GM21825 (cell line): Measurements from ENCODE around the gene GLP2R.

Experiments
- ATAC-seq: cut with Tn5 transposase; IDR thresholded peaks from one replicate; pipeline ENCODE4 v1.9.1; 2021; ENCODE audit warnings: mild to moderate bottlenecking, moderate library complexity; ENCODE audit not compliant: unreplicated experiment

The GLP2R gene

GRCh38 chr17:9845306-9845705 lies 19.6 kb downstream of the GLP2R start:
- ATAC-seq: no peak

- no peak for ATAC-seq
These were observed 24.4 kb downstream of the GLP2R start for GRCh38 chr17:9850151-9850550.

- ATAC-seq: no peak
These were observed 28.5 kb downstream of the GLP2R start for GRCh38 chr17:9854255-9854654.

- ATAC-seq: no peak
These were observed 29.3 kb downstream of the GLP2R start for GRCh38 chr17:9855036-9855435.

GRCh38 chr17:9859781-9860180 lies 34.1 kb downstream of the GLP2R start:
- no peak for ATAC-seq

GRCh38 chr17:9860851-9861250 lies 35.1 kb downstream of the GLP2R start:
- ATAC-seq: no peak

- ATAC-seq: no peak
These were observed 36.5 kb downstream of the GLP2R start for GRCh38 chr17:9862220-9862619.

GRCh38 chr17:9862949-9863348 lies 37.2 kb downstream of the GLP2R start:
- ATAC-seq: no peak

- no peak for ATAC-seq
These were observed 39.9 kb downstream of the GLP2R start for GRCh38 chr17:9865586-9865985.

GRCh38 chr17:9868552-9868951 lies 42.8 kb downstream of the GLP2R start:
- ATAC-seq: no peak

- ATAC-seq: no peak
These were observed 47.1 kb downstream of the GLP2R start for GRCh38 chr17:9872852-9873251.

GRCh38 chr17:9874722-9875121 lies 49.0 kb downstream of the GLP2R start:
- ATAC-seq: no peak

- ATAC-seq: no peak
These were observed 49.7 kb downstream of the GLP2R start for GRCh38 chr17:9875441-9875840.

GRCh38 chr17:9878356-9878755 lies 52.6 kb downstream of the GLP2R start:
- ATAC-seq: no peak

GRCh38 chr17:9878786-9879525 lies 53.2 kb downstream of the GLP2R start:
- ATAC-seq: no peak

- ATAC-seq: no peak
These were observed 54.9 kb downstream of the GLP2R start for GRCh38 chr17:9880582-9880999.

GRCh38 chr17:9883451-9883850 lies 57.7 kb downstream of the GLP2R start:
- no peak for ATAC-seq

GRCh38 chr17:9886141-9886930 lies 60.6 kb downstream of the GLP2R start:
- no peak for ATAC-seq

GRCh38 chr17:9887508-9887907 lies 61.8 kb downstream of the GLP2R start:
- no peak for ATAC-seq

- no peak for ATAC-seq
These were observed 64.4 kb downstream of the GLP2R start for GRCh38 chr17:9890124-9890523.

- no peak for ATAC-seq
These were observed 67.8 kb downstream of the GLP2R start for GRCh38 chr17:9893411-9894012.

GRCh38 chr17:9894231-9894630 lies 68.5 kb downstream of the GLP2R start:
- ATAC-seq: no peak
